HG02763 (cell line): Measurements from ENCODE around the gene ARF6.
"Not testable (repeated sequence)": the region's sequence is repeated elsewhere in the genome, so short reads cannot be mapped to it uniquely, and the experiment has no call there.

Source experiments
- ATAC-seq: cut with Tn5 transposase; IDR thresholded peaks from one replicate; pipeline ENCODE4 v1.9.1; 2021; ENCODE audit warnings: mild to moderate bottlenecking, moderate library complexity; ENCODE audit not compliant: unreplicated experiment

The ARF6 gene

DNA sequence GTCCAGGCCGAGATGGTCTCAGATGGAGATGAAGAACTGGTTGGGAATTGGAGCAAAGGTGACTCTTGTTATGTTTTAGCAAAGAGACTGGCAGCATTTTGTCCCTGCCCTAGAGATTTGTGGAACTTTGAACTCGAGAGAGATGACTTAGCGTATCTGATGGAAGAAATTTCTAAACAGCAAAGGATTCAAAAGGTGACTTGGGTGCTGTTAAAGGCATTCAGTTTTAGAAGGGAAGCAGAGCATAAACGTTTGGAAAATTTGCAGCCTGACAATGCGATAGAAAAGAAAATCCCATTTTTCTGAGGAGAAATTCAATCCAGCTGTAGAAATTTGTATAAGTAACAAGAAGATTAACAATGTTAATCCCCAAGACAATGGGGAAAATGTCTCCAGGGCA is 44.0 kb downstream of the ARF6 start:
- ATAC-seq: not testable (repeated sequence)

DNA sequence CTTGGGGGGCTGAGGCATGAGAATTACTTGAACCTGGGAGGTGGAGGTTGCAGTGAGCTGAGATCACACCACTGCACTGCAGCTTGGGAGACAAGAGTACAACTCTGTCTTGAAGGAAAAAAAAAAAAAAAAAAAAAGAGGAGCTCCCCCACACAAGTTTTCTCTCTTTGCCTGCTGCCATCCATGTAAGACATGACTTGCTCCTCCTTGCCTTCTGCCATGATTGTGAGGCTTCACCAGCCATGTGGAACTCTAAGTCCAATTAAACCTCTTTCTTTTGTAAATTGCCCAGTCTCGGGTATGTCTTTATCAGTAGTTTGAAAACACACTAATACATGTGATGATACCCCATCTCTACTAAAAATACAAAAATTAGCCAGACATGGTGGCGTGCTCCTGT is 46.3 kb downstream of the ARF6 start:
- not testable (repeated sequence) for ATAC-seq

DNA sequence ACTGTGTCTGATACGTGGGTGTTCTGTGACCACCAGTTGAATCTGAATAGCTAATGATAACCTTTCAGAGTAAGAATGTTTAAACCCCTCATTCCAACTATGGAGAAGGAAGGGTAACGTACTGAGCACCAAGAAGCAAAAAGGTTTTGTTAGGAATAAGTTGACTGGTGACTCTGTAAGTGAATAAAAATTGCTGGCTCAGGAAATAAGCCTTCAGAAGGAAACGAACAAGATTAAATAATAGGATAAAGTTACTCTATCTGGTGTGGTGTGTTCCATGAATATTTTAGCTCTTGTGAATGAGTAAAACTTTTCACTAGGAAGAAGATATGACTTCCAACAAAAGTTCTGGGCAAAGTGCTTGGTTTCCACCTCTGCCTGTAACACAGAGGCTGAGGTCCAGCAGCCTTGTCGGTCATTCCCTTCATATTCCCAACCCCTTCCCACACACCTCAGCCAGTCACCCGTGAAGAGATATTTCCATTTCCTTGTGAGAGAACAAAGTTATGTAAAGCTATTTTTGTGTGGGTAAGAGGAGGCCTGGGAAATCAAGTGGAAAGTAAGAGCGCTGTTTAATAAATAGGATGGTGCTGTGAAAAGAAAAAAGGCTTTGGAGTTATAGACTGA is 47.1 kb downstream of the ARF6 start:
- no peak for ATAC-seq

DNA sequence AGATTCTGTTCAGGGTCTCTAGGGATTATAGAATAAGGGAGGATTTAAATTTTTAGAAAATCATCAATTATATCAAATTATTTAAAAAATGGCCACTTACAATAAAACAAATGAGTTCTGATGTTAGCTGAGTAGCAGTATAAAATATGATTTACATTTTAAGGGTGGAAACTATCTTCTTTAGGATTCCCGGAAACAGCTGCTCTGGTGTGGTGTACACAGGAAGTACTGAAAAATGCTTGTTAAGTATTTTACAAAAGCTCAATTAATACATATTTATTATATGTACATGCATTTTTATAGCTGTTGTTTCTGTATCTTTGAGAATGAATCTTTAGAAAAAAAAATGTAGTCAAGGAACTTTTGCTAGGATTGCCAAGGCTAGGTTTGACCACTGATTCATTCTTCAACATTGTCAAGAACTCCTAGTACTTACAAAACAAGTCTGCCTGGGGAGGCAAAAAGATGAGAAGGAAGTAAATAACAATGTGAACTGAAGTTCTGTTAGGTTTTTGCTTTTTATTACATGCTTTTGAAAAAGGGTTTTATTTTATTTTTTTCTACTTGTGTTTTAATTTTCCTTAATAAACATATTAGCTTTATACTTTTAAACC is 48.0 kb downstream of the ARF6 start:
- ATAC-seq: no peak

DNA sequence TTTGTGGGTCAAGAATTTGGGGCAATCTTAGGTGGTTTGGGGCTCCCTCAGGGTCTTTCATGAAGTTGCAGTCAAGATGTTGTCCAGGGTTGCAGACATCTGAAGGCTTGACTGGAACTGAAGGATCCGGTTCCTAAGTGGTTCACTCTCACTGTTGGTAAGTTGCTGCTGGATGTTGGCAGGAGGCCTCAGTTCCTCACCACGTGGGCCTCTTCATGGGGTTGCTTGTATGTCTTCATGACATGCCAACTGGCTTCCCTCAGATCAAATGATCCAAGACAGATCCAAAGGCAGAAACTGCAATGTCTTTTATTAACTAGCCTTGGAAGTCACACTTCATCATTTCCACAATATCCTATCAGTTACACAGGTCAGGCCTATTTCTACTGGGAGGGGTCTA is 49.2 kb downstream of the ARF6 start:
- no peak for ATAC-seq

DNA sequence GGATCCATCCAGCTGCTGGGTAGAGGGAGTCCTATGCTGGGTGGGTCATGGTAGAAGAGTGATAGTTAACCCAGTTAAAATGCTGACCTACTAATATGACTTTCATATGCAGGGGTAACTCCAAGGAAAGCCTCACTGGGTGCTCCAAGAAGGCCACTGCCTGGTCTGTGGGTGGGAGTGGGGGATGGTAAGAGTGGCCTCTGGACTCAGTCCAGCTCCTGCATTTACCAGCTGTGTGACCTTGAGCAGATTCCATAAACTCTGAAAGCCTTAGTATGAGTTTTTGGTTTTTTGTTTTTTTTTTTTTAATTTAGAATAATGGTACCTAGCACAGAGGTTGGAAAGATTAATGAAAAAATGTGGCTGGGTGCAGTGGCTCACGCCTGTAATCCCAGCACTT is 51.6 kb downstream of the ARF6 start:
- ATAC-seq: no peak

DNA sequence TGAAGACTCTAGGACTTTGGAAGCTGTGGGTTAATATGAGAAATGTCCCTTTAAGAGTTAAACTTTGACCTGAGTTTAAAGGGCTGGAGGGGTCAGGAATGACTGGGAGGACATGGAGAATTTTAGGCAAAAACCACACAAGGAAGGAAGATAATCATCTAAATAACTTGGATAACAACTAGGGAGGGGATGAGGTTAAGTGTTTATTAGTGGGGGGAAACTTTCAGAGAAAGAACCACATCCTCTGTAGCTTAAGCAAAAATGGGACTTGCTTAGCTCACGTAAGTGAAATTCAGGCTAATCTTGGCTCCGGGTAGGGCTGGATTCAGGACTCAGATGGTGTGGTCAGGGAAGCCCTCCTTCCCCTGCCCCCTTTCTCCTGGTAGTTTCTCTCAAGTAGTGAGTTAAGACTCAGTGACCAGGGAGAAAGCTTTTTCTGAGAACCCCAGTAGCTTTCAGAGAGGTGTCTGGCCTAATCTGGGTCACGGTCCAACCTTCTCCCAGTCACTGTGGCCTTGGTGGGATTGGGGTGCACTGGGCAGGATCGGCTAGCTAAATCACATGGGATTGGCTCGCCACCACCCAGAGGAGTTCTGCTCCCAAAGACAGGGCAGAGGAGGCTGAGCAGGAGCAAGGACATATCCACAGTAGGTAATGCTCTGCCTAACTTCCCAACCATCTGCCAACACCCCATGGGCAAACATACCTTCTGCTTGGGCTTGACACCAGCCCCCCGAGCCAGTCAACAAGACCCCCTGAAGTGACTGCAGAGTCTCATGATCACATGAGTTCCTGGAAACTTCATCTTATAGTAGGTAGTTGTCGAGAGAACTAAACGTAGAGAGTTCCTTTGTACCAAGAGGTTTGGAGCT is 52.8 kb downstream of the ARF6 start:
- no peak for ATAC-seq
